ENCODE measurements around the gene ASB7. TPM values are rescaled to one million over a fixed set of nuclear protein-coding genes. Genes with fewer than 3 reads are reported as not detected.

Gene ASB7
- 6.6 and 8.6 TPM in 2 replicates for total RNA-seq

GRCh38 chr15:100602064-100602822 is at the start of gene ASB7, which contains the start of gene LINS1:
Gene ASB7, plus strand, starts transcription at chr15:100602589. Its CDS starts 9,628 bp downstream, at chr15:100612217.
Gene LINS1, minus strand, starts transcription at chr15:100602184. Its CDS starts 21,342 bp downstream, at chr15:100580842.

Other genes with a start within 250 kb of the ASB7 start
- not detected in 2 replicates for gene CERS3, start 73.6 kb upstream of the ASB7 start, total RNA-seq
- gene LINS1, start 405 bp upstream of the ASB7 start, total RNA-seq = 2.5 and 5.5 TPM in 2 replicates

All from bronchus fibroblast of lung (primary cell).